Occipital lobe (tissue), 2 donors: ENCODE data around the gene ZNF552. TPM values are rescaled to one million over a fixed set of nuclear protein-coding genes. Genes with fewer than 3 reads are reported as not detected.
A peak's percentile ranks its signal among the peaks of the same experiment; 100 is the strongest.
"Not testable (repeated sequence)": the region's sequence is repeated elsewhere in the genome, so short reads cannot be mapped to it uniquely, and the experiment has no call there.

ENCODE experiments used
- DNase-seq: peaks from one replicate; lab custom pipeline; 2025; lab: John Stamatoyannopoulos, UW
- total RNA-seq: library from RNA; depleted of rRNA; stranded (reverse); fragments of >200 nt; gene quantifications from one replicate; pipeline ENCODE4 v1.2.3, GENCODE V29; 2014

The ZNF552 gene
- total RNA-seq, 1 donor from 2014 or later: 9.7 TPM

DNA sequence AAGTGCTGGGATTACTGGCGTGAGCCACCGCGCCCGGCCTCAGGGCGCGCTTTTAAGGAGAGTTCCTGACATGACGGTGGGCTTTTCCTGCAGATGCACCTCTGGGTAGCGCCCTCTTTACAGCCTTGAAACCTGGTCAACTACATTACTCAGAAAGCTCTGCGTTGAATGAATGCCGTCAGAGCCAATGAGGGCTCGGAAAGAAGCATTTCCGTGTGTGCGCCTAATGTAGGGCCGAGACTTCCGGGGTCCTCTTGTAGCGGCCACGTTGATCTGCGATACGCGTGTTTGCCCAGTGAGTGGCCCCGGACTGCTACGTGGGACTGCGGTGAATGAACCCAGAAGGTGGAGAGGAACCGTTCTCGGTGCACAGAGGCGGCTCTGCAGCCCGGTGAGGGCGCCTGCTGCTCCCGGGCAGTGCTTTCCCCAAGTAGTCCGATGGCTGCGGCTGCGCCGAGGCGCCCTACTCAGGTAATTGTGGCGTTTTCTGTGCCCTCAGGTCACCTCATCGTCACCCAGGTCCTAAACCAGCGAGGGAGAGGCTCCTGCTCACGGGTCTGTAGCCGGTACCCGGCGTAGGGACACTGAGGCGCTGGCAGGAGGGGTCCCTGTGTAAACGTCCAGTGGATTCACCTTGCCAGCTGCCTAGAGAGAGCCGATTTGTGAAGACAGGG is 4.9 kb upstream of the ZNF552 start:
- peak; percentile 83 for DNase-seq

GRCh38 chr19:57818378-57818777 is 3.7 kb upstream of the ZNF552 start:
- DNase-seq: no peak

GRCh38 chr19:57817976-57818375 is 3.3 kb upstream of the ZNF552 start:
- no peak for DNase-seq

GRCh38 chr19:57816652-57817051 is 1.9 kb upstream of the ZNF552 start:
- DNase-seq: no peak

DNA sequence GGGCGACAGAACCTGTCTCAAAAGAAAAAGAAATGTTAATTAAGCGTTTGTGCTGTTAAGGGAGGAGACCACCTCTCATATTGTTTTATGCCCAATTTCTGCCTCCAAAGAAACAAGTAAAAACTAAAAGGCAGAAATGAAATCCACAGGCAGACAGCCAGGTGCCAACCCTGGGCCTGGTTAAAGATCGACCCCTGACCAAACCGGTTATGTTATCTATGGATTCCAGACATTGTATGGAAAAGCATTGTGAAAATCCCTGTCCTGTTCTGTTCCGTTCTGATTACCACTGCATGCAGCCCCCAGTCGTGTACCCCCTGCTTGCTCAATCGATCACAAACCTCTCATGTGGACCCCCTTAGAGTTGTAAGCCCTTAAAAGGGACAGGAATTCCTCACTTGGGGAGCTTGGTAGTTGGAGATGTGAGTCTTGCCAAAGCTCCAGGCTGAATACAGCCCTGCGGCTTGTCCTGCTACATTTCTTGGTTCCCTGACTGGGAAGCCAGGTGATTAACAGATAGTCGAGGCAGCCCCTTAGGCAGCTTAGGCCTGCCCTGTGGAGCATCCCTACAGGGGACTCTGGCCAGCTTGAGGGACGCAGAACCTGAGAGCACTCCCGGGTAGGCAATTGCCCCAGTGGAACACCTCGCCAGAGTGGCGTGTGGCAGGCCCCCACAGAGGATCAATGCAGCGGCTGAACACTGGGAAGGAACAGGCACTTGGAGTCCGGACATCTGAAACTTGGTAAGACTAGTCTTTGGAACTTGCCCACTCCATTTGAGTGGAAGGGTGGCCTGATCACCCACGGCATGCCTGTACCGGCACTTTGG is 748 bp upstream of the ZNF552 start:
- DNase-seq: no peak

GRCh38 chr19:57813919-57814504 is 701 bp downstream of the ZNF552 start:
- DNase-seq: no peak

GRCh38 chr19:57812975-57813820 is 1.5 kb downstream of the ZNF552 start:
- DNase-seq: not testable (repeated sequence)

DNA sequence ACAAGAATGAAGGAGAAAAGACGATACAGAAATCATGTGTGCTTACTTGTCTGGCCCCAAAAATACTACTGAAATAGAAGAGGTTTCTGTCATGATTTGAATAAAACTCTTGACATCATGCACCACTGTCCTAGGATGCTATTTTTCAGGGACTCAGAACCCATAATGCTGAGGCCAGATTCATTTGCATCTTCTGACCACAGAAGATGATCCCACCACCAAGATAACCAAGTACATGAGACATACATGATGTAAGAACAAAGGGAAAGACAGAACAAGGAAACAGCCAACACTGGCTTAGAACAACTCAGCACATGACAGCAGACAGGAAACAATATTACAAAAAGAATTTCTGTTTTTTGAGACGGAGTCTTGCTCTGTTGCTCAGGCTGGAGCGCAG is 2.5 kb downstream of the ZNF552 start:
- DNase-seq: no peak

- not testable (repeated sequence) for DNase-seq
Measured at GRCh38 chr19:57810410-57811295, 4.1 kb downstream of the ZNF552 start.

- DNase-seq: no peak
Measured at GRCh38 chr19:57807541-57807940, 7.2 kb downstream of the ZNF552 start.

DNA sequence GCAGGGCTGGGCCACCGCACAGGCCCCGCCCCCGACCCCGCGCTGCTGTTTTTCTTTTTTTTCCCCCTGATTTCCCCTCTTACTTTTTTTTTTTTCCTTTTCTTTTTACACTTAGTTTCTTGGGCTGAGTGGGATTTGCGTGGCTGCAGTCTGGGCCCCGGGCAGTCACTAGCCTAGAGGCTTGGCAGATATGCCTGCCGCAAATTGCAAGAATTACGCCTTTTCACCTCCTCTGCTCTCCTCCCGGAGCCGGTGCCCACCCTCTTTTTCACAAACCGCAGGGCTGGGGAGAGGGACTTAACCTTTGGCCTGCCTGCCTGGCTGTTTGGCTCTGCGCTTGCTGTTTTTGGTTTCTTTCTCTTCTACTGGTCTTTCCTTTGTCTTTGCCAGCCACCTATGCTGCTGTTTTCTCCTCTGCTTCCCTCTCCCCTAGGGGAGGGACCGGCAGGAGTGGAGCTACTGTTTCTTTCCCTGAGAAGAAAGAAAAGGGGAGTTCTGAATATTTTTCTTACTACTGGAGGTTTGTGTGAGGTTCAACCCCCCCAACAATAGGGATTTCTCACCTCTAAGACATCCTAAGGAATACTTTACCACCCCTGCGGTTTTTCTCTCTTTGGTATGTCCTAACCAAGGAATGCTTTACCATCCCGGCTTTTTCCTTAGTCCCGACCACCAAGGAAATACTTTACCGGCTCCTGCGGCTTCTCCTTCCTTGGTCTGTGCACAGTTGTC is 11.0 kb downstream of the ZNF552 start:
- no peak for DNase-seq

- DNase-seq: no peak
Measured at GRCh38 chr19:57803265-57803593, 11.5 kb downstream of the ZNF552 start.

- DNase-seq: no peak
Measured at GRCh38 chr19:57802269-57802668, 12.4 kb downstream of the ZNF552 start.

DNA sequence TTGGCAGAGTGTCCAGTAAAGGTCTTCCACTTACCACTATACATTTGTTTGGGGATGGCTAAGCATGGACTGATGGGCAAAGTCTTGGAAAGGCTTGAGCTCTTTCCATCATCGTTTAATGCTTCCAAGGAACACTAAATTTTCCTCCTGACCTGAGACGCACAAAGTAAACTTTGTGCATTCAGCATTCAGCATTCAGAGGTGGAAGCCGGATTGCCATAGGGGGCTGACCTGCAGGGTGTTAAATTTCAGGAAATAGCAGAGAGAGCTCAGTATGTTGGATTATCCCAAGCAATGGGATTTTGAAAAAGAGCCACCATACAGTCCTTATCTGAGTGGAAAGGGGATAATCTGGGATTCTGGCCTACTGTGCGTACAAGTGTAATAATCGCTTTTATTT is 14.0 kb downstream of the ZNF552 start:
- no peak for DNase-seq

DNA sequence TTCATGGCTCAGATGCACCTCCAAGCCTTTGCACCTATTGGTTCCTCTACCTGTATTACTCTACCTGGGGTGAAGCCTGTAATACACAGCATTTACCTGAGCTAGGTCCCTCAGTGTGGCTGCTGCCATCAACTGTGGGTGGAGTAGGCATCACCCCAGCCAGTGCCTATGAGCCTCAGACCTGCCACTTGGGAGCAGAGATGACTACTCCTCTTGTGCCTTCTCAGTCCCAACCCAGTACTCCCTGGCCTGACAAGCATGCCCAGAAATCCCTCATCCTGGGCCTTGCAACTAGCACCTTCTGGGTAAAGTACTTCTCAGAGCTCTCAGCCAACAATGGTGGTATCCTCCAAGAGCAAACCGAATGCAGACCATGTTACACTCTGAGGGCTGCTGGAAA is 18.1 kb downstream of the ZNF552 start:
- DNase-seq: not testable (repeated sequence)

DNA sequence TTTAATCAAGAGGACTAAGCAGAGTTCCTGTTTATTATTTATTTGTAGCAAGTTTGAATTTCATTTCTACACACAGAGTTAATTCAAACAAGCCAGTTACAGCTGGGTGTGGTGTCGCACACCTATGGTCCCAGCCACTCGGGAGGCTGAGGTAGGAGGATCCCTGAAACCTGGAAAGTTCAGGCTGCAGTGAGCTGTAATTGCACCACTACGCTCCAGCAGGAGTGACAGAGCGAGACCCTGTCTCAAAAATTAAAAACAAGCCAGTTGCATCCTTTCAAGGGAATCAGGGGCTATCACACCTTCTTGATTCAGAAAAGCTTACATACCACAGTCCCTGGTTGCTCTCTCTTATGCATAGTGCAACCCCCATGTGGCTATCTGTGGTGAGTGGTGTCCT is 25.4 kb downstream of the ZNF552 start:
- no peak for DNase-seq

DNA sequence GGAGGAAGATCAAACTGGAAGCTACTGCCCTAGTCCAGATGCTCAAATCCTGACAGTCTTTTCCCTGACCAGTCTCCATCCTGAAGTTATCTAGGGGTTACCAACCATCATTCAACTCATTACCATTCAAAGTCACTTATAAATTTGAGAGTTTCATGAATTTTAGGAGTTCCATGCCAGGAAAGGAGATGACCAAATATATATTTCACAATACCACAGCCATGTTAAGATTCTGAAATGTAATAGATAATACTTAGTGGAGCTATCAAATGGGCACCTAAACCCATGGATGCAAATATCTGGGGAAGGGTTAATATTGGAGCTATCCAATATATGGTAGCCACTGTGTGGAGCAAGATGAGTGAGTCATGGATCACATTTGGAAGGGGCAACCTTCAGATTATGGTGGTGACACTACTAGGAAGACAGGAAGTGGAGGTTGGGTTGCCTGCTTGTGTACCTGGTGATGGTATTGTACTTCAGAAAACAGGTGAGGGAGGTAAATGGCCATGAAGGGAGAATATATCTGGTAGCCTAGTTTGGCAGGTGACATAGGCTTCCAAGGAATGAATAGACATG is 26.5 kb downstream of the ZNF552 start:
- DNase-seq: no peak

DNA sequence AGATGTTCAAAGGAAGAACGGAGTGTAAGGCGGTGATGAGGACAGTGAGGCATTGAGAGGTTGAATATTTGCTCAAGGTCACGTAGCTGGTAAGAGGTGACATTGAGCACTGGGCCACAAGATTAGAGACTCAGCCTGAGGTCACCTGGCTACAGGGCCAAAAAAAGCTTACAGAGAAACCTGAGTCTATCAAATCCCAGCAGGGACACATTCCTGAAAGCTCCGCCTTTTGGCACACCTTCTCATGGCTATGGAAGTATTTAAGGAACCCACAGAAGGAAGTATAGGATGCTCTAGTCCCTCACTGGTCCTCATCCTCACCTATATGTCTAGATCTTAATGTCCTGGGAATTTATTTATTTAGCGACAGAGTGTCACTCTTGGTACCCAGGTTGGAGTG is 27.8 kb downstream of the ZNF552 start:
- DNase-seq: no peak

GRCh38 chr19:57786286-57786685 is 28.4 kb downstream of the ZNF552 start:
- DNase-seq: no peak
